Left ventricle myocardium inferior (tissue), 1 donor: ENCODE data around the gene PDE1C. TPM values are rescaled to one million over a fixed set of nuclear protein-coding genes. Genes with fewer than 3 reads are reported as not detected.
A peak's percentile ranks its signal among the peaks of the same experiment; 100 is the strongest.

Experiments used
- DNase-seq: peaks from one replicate; pipeline ENCODE4 v3.0.0-alpha.2; 2020
- H3K27ac ChIP-seq: fragments of 200-600 bp; replicated peaks from 2 replicates; pipeline ENCODE4 v1.8.0; 2021
- H3K27me3 ChIP-seq: fragments of 200-600 bp; 2 replicates; pipeline ENCODE4 v1.8.0; 2021; ENCODE audit warnings: low read depth
- H3K36me3 ChIP-seq: fragments of 200-600 bp; 2 replicates; pipeline ENCODE4 v1.8.0; 2021
- H3K4me1 ChIP-seq: fragments of 200-600 bp; 2 replicates; pipeline ENCODE4 v1.8.0; 2021
- H3K4me3 ChIP-seq: fragments of 200-600 bp; 2 replicates; pipeline ENCODE4 v1.8.0; 2021; ENCODE audit warnings: mild to moderate bottlenecking, moderate library complexity
- H3K9me3 ChIP-seq: fragments of 200-600 bp; replicated peaks from 2 replicates; pipeline ENCODE4 v1.8.0; 2021
- intact Hi-C: fragments of 100-400 bp; cut with micrococcal nuclease; formaldehyde crosslinking; loops from one replicate; pipeline ENCODE4 v1.11.0; 2022
- total RNA-seq: library from RNA; stranded (reverse); fragmentation: NEBNext Ultra II Directional; extraction: Animal tissue kit (Norgen Biotek cat#: 25700); gene quantifications from one replicate; pipeline ENCODE4 v1.2.1, GENCODE V29; 2021
- TF ChIP-seq, protein P1 (sequence below): fragments of 200-600 bp; IDR thresholded peaks from 2 replicates; pipeline ENCODE4 v1.8.0; 2021; ENCODE audit warnings: antibody characterized with exemption, mild to moderate bottlenecking, borderline replicate concordance
- donor health status: DM: no; HTN: yes; CAD: no; lungs with severe emphysema.

PDE1C gene
- total RNA-seq, 1 donor from 2014 or later: 207 TPM

DNA sequence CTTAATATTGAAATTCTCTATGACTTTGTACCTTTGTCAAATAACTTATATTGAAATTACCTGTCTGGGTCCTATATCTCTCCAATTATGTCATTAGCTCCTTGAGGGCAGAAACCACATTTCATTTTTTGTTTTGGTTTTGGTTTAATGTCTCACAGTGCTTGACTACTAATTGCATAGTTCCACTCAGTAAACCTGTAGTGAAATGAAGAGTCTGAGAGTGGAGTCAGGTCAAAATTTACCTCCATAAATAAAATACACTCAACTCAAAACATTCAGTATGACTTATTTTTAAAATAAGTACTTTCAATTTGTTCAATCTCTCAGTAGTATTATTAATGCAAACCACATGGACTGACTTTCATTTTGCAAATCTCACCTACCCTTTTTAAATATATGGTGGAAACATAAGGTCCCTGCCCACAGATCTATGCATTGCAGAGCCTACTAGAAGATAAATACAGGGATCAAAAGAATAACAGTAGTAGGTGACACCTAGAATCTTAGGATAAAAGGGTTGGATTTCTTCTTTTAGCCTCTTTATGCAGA, 32.5 kb downstream of the PDE1C start:
- Histone ChIP-seq H3K4me3 (no peak overlapping the region), H3K27me3 (no peaks in the 10 kb centered on the region), H3K36me3 (no peaks in the 10 kb centered on the region), H3K9me3 (no peaks in the 10 kb centered on the region), H3K27ac (no peak overlapping the region), H3K4me1 (peaks cover 94% of the 10 kb centered on the region)
- TF ChIP-seq, protein P1, sequence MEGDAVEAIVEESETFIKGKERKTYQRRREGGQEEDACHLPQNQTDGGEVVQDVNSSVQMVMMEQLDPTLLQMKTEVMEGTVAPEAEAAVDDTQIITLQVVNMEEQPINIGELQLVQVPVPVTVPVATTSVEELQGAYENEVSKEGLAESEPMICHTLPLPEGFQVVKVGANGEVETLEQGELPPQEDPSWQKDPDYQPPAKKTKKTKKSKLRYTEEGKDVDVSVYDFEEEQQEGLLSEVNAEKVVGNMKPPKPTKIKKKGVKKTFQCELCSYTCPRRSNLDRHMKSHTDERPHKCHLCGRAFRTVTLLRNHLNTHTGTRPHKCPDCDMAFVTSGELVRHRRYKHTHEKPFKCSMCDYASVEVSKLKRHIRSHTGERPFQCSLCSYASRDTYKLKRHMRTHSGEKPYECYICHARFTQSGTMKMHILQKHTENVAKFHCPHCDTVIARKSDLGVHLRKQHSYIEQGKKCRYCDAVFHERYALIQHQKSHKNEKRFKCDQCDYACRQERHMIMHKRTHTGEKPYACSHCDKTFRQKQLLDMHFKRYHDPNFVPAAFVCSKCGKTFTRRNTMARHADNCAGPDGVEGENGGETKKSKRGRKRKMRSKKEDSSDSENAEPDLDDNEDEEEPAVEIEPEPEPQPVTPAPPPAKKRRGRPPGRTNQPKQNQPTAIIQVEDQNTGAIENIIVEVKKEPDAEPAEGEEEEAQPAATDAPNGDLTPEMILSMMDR: no peak
- intact Hi-C loops: no loop called here
- DNase-seq: no peak

DNA sequence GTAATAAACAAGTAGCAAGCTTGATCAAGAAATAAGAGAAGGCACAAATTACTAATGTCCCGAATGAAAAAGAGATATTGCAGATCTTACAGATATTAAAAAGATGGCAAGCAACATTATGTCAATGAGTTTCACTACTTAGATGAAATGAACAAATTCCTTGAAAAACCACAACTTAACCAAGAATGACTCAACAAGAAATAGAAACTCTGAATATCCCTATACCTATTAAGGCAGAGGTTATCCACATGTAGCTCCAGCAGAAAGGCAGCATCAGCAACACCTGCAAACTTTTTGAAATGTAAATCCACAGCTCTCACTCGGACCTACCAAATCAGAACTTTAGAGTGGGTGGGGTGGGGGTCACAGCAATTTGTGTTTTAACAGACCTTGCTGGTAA, 33.6 kb downstream of the PDE1C start:
- no peaks in the 10 kb centered on the region for H3K9me3 ChIP-seq
- H3K4me3 ChIP-seq: no peak overlapping the region
- H3K4me1 ChIP-seq: peaks cover 96% of the 10 kb centered on the region
- H3K27me3 ChIP-seq: no peaks in the 10 kb centered on the region
- no peaks in the 10 kb centered on the region for H3K36me3 ChIP-seq
- no peak for DNase-seq
- intact Hi-C loops: no loop called here
- TF ChIP-seq, protein P1: no peak
- no peak overlapping the region for H3K27ac ChIP-seq

DNA sequence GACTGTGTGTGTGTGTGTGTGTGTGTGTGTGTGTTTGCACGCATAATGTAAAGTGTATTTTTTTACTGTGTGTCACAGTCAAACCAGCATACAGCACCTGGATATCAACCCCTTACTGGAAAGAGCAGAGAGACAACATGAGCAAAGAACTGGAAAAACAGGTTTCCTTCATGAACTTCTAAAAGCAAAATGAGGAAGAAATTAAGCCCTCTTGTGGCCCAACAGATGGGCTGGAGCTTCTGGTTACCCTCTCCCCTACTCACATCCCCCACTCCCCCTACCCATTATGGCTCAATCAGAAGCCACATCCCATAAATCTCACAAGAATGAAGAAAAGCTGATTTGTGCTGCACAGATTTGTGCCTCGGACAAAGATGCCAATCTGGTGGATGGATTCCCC, 36.2 kb downstream of the PDE1C start:
- H3K9me3 ChIP-seq: no peaks in the 10 kb centered on the region
- intact Hi-C loops: no loop called here
- no peaks in the 10 kb centered on the region for H3K36me3 ChIP-seq
- DNase-seq: no peak
- no peaks in the 10 kb centered on the region for H3K27me3 ChIP-seq
- no peak overlapping the region for H3K4me3 ChIP-seq
- TF ChIP-seq, protein P1: no peak
- H3K4me1 ChIP-seq: peaks cover 87% of the 10 kb centered on the region
- peak overlapping the region; percentile 60 for H3K27ac ChIP-seq

DNA sequence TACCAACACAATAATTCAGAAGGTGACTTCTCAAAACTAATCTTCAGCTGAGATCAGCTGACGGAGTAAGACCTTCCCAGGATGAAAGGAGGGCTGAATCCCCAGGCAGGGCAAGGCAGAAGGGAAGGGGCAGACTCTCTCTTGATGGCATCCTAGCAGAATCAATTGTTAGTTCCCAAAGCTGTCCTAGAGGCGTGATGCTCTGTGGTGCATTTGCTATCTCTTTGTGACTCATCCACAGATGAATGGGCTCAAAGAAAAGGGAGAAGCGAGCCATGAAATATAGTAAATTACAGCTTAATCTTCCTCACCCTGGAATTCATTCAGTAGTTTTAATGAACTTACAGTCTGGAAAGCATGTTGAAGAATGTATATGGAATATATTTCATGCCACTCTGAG, 37.2 kb downstream of the PDE1C start:
- DNase-seq: no peak
- H3K4me1 ChIP-seq: peaks cover 87% of the 10 kb centered on the region
- H3K36me3 ChIP-seq: no peaks in the 10 kb centered on the region
- intact Hi-C loops: no loop called here
- peak overlapping the region; percentile 60 for H3K27ac ChIP-seq
- no peaks in the 10 kb centered on the region for H3K27me3 ChIP-seq
- H3K9me3 ChIP-seq: no peaks in the 10 kb centered on the region
- TF ChIP-seq, protein P1: no peak
- no peak overlapping the region for H3K4me3 ChIP-seq

DNA sequence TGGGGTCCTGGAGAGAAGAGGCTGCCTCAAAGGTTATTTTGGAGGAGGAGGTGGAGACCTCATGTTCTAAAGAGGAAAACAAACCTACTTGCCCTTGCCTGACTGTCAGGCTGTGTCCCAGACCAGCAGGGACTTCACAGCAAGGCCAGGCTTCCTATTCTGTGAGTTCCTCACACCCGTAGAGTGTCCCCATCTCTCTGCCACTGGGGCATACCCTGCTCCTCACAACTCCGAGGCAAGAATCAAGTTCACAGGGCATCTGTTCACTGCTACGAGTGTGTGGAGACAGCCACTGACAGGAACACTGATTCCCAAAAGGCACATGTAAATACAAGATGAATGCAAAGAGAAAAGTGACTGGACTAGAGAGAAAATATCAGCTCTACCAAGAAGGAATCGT, 38.0 kb downstream of the PDE1C start:
- intact Hi-C loops: no loop called here
- Histone ChIP-seq H3K4me1 (peaks cover 81% of the 10 kb centered on the region), H3K4me3 (no peak overlapping the region), H3K9me3 (no peaks in the 10 kb centered on the region), H3K27ac (peak overlapping the region; percentile 60), H3K36me3 (no peaks in the 10 kb centered on the region), H3K27me3 (no peaks in the 10 kb centered on the region)
- TF ChIP-seq, protein P1: no peak
- no peak for DNase-seq
